Activated CD4-positive, alpha-beta T cell treated with anti-CD3 and anti-CD28 coated beads, Interleukin-2, amount 50 U/mL, for 24 hours (primary cell): ENCODE data around the gene ARNT2.

ENCODE experiments used
- DNase-seq, 2 donors: peaks; one replicate each; pipeline ENCODE4 v3.0.0-alpha.2; 2020; ENCODE audit warnings: low read depth in 1 of 2, low spot score in 1 of 2

The ARNT2 gene

GRCh38 chr15:80550219-80550907 lies 146.2 kb downstream of the ARNT2 start:
- DNase-seq: no peak

- no peak for DNase-seq
These were observed 146.7 kb downstream of the ARNT2 start for GRCh38 chr15:80550908-80551260.

DNA sequence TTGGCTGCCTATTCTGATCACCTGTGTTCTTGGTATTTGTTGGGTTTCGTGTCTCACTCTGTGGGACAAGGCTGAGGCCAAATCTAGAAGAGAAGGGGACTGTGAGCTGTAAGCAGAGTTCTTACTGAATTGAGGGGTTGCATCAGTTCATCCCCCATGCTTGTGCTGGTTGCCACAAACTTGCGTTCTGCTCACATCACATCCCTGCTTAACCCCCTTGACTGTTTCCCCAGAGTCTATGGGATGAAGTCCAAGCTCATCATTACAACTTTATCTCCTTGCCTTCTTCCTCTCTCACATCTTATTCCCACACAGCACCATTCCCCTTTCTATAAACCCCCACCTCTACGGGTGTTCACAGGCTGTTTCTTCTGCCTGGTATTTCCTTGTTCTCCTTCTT lies 147.2 kb downstream of the ARNT2 start:
- no peak for DNase-seq

DNA sequence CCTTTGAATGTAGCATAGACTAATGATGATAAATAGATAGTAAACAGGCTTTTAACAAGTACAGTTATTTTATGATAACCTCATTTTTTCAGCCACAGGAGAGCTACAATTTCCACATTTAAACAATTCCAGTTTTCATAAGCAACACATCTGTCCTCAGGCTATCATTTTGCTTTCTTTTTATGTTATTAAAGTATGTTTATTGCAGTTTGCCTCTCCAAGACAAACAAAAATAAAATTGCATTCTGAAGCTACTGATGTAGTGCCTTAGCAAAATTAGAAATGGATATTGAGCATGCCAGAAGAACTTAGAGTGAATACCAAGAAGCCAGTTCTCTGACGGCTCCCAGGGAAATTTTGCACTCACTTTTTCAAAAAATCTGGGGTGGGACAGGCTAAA lies 150.4 kb downstream of the ARNT2 start:
- no peak for DNase-seq

- DNase-seq: no peak
These were observed 152.6 kb downstream of the ARNT2 start for GRCh38 chr15:80556694-80557367.

- no peak for DNase-seq
These were observed 153.5 kb downstream of the ARNT2 start for GRCh38 chr15:80557441-80558234.

DNA sequence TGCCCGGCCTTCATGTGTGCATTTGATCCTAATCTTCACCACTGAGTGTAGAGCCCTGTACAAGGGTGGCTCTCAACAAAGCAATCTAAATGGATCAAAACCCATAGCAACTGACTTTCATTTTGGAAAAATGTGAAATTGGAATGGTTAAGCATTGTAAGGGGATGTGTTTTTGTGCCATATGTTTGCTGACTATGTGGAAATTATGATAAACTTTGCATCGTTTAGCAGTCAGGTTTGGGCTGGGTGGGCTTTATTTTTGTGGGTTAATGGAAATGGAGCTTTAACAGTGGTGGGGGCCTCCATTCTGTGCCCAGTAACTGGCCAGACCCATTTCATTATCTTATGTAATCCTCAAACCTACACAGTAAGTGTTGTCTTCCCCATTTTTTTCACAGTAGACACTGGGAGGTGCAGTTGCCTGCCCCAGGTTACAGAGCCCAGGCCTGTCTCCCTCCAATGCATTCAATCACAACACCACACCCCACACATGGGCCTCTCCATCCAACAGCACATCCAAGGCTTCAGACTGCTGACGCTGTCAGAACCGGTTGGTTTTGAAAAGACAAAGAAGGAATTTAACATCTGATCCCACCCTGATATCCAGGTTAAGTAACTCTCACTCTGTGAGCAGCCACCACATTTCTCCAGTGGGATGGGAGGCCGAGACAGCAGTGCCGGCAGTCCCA lies 154.6 kb downstream of the ARNT2 start:
- no peak for DNase-seq

GRCh38 chr15:80559320-80559693 lies 155.1 kb downstream of the ARNT2 start:
- no peak for DNase-seq

- no peak for DNase-seq
These were observed 155.6 kb downstream of the ARNT2 start for GRCh38 chr15:80559761-80560160.

DNA sequence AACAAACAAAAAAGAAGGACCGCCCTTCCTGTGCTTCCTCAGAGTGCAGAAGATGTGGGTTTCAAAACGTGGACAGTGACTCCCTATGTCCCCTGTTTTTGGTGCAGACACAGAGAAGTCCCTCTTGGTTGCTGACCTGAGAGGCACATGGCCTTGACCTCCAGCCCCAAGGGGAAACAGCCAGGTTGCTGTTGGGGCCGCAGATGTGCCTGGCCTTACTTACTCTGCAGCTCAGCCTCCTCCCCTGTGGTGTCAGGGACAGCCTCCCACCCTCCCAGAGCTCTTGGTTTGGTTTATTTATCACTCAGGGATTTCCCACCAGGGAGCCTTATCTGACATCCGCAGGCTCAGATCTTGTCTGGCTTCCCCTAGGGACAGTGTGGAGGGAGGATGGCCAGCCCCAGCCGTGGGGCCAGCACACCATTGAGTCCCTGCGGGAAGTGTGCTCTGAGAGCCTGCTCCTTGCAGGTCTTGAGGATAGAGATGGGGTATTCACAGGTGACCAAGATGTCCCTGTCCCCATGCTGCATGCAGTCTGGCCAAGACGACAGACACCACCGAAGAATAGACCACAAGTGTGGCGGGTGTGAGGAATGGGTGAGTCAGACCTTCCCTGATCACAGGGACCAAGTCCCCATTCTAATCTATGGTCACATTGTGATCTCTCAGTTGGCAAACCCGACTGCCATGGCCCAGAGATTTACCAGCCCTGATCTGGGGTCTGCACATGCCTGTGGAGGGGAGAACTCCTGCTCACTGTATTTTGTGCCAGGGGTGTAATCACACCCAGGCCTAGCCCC lies 156.6 kb downstream of the ARNT2 start:
- no peak for DNase-seq

GRCh38 chr15:80561500-80561899 lies 157.3 kb downstream of the ARNT2 start:
- DNase-seq: no peak

DNA sequence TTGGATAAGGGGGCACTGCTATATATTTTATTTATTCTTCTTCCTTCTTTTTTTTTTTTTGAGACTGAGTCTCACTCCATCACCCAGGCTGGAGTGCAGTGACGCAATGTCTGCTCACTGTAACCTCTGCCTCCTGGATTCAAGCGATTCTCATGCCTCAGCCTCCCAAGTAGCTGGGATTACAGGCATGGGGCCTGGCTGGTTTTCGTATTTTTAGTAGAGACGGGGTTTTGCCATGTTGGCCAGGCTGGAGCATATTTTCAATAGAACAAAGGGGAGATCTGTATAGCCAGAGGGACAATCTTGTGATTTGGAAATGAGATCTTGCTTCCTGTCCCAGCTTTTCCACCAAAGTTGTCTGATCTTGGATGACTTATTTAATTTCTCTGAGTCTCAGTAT lies 157.9 kb downstream of the ARNT2 start:
- no peak for DNase-seq

GRCh38 chr15:80562846-80563245 lies 158.7 kb downstream of the ARNT2 start:
- DNase-seq: no peak

GRCh38 chr15:80563372-80563997 lies 159.3 kb downstream of the ARNT2 start:
- DNase-seq: no peak

- DNase-seq: no peak
These were observed 159.9 kb downstream of the ARNT2 start for GRCh38 chr15:80564056-80564455.

GRCh38 chr15:80565398-80565797 lies 161.2 kb downstream of the ARNT2 start:
- DNase-seq: no peak

- no peak for DNase-seq
These were observed 161.8 kb downstream of the ARNT2 start for GRCh38 chr15:80565988-80566387.

GRCh38 chr15:80567721-80568157 lies 163.6 kb downstream of the ARNT2 start:
- no peak for DNase-seq

GRCh38 chr15:80568298-80568697 lies 164.1 kb downstream of the ARNT2 start:
- no peak for DNase-seq

- no peak for DNase-seq
These were observed 164.9 kb downstream of the ARNT2 start for GRCh38 chr15:80568876-80569605.
